ENCODE data around the gene TRIO.

TRIO gene

DNA sequence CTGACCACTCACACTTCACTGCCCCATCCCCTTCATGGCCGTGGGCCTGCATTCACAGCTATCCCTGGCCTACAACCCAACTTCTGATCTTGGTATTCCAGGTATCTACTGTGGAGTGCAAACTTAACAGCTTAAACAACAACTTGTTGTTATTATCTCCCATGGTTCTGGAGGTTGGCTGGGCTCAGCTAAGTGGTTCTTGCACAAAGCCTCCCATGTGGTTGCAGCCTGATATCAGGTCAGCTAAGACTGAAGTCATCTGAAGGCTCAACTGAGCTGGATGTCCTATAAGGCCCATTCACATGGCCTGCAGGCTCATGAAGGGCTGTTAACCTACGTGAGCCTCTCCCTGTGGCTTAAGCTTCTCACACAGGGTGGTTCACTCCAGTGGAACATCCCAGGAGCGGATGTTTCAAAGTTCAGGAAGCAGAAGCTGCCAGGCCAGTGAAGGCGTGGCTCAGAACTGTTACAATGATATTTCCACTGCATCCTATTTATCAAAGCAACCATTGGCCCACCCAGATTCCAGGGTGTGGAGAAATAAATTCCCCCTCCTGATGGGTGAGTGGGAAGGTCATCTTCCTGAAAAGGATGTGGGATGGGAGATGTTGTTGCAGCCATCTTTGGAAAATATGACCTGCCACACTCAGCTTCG, 30.0 kb upstream of the TRIO start:
- H3K4me3 ChIP-seq (ENCODE audit: low read depth, low read length): no peak overlapping the region
- TF ChIP-seq, protein P1, sequence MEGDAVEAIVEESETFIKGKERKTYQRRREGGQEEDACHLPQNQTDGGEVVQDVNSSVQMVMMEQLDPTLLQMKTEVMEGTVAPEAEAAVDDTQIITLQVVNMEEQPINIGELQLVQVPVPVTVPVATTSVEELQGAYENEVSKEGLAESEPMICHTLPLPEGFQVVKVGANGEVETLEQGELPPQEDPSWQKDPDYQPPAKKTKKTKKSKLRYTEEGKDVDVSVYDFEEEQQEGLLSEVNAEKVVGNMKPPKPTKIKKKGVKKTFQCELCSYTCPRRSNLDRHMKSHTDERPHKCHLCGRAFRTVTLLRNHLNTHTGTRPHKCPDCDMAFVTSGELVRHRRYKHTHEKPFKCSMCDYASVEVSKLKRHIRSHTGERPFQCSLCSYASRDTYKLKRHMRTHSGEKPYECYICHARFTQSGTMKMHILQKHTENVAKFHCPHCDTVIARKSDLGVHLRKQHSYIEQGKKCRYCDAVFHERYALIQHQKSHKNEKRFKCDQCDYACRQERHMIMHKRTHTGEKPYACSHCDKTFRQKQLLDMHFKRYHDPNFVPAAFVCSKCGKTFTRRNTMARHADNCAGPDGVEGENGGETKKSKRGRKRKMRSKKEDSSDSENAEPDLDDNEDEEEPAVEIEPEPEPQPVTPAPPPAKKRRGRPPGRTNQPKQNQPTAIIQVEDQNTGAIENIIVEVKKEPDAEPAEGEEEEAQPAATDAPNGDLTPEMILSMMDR (conservative IDR thresholded peaks at IDR 0.05; ENCODE audit: low read depth, low read length): no peak
- no peak for DNase-seq (ENCODE audit: low read depth)

DNA sequence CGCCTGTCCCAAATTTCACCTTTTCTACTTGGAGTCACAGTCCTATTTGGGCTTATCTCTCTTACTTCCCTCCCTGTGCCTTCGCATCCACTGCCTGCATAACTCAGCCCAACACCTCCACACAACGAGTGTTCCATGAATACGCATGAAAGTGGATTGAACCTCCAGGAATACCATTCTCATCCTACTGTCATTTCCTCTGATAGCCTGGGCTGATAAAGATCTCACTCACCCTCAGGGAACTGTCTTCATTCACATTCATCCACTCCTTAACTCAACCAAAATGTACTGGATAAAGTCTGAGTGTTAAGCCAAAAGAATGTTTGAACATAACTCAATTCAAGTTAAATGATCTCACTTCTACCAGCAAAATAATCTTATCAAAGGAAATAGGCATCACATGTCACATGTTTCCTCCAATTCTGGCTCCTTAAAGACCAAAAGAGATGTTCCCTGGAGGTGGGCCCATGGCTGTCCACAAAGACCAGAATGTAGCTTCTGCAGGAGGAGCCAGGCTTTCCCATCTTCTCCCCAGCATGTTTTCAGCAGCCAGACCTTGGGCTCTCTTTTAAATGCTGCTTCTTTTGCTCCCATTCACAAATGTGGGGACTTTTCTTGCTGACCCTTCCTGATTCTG, 28.4 kb upstream of the TRIO start:
- H3K4me3 ChIP-seq (ENCODE audit: low read depth, low read length): no peak overlapping the region
- TF ChIP-seq, protein P1 (conservative IDR thresholded peaks at IDR 0.05; ENCODE audit: low read depth, low read length): no peak
- no peak for DNase-seq (ENCODE audit: low read depth)

DNA sequence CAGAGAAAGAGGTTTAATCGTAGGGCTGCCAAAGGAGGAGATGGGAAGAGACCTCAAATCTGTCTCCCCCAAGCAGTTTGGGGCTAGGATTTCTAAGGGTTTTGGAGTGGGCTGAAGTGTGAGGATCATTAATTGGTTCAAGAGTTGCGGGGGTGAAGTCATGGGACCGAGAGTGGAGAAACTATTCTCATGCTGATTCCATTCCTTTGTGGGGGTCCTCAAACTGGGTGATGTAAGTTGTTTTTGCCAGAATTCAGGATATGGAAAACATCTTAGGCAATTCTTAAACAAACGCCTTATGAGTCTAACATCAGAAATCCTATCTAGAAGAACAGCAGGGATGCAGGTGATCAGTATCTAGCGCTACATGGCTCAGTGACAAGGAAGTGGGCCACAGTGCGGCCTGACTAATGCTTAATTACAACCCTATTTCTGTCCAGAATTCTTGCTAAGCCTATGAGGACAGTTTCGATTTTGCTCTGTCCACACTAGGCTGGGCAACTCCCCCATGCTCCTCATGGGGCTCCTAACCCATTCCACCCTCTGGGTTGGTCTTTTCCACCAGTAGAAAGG, 27.7 kb upstream of the TRIO start:
- no peak overlapping the region for H3K4me3 ChIP-seq (ENCODE audit: low read depth, low read length)
- TF ChIP-seq, protein P1 (conservative IDR thresholded peaks at IDR 0.05; ENCODE audit: low read depth, low read length): no peak
- no peak for DNase-seq (ENCODE audit: low read depth)

DNA sequence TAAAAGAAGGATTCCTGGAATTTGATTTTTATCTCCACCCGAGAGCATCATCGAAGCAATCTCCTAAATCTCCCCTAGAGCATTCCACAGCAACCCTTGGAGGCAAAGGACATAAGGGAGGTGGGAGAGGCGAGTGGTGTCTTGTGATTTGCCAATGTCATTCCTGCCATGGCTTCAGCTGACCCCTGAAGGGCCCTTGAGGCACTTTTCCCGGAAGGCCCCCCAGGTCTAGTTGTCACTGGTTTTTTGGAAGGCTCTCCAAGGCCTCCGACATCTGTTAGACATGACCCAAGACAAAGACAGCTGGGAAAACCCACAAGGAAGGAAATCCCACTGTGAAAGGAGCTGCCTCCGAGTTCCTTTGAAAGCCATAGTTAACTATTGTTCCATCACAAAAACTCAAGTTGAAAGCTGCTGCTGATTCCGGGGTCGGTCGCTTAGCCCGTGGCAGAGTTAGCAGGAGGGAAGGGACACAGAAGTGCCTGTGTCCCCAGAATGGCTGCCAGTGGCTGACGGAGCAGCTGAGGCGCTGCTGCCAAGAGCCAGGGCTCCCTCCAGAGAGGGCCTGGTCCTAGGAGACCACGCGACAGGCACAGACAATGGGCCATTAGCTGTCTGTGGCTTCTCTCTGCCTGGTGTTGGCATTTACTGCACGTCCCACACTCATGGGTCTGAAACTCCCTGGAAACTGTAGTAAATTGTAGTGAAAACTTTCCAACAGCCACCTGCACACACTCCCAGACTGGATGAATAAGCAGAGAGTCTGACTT, 24.4 kb upstream of the TRIO start:
- DNase-seq (ENCODE audit: low read depth): no peak
- no peak overlapping the region for H3K4me3 ChIP-seq (ENCODE audit: low read depth, low read length)
- TF ChIP-seq, protein P1 (conservative IDR thresholded peaks at IDR 0.05; ENCODE audit: low read depth, low read length): no peak

DNA sequence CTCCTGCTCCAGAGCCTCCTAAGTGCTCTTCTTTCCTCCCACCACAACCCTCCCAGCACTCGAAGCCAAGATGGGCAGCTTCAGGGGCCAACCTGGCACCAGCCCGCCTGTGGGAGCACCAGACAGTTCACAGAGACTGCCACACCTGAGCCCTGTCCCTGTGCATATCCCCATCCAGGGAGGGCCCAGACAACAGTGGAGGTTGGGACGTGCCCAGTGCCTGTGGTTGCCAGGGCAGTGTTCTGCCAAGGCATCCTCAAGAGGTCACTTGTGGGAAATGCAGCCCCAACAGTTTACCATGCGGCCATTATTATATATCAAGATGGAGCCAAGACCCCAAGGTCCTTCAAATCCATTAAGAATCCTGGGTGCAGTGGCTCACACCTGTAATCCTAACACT, 23.0 kb upstream of the TRIO start:
- DNase-seq (ENCODE audit: low read depth): no peak

DNA sequence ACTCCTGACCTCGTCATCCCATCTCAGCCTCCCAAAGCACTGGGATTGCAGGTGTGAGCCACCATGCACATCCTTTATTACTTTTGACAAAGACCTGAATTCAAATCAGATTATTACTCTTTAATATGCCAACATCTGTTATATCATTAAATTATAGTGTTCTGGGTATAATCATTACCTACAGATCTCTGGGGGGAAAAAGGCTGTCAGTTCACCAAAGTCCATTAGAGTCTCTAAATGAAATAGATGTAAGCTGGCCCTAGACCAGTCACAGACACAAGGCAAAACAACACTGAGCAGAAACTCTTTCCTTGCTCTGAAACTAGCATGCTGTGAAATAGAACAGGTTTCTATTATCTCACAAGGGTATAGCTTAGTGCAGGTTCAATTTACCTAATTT, 21.6 kb upstream of the TRIO start:
- no peak for DNase-seq (ENCODE audit: low read depth)
- TF ChIP-seq, protein P1 (conservative IDR thresholded peaks at IDR 0.05; ENCODE audit: low read depth, low read length): no peak
- no peak overlapping the region for H3K4me3 ChIP-seq (ENCODE audit: low read depth, low read length)

More for the DNA sequence above, 23.0 kb upstream of the TRIO start:
- TF ChIP-seq, protein P1 (conservative IDR thresholded peaks at IDR 0.05; ENCODE audit: low read depth, low read length): no peak
- no peak overlapping the region for H3K4me3 ChIP-seq (ENCODE audit: low read depth, low read length)

Measured in choroid plexus epithelial cell (primary cell).